HG02938 (cell line): ENCODE data around the gene SERPINA5.

Experiments
- ATAC-seq: cut with Tn5 transposase; IDR thresholded peaks from one replicate; pipeline ENCODE4 v1.9.1; 2021; ENCODE audit warnings: mild to moderate bottlenecking, moderate library complexity; ENCODE audit not compliant: unreplicated experiment

SERPINA5 gene

GRCh38 chr14:94581127-94581999, at the start of gene SERPINA5:
Gene SERPINA5 (plus strand): TSS chr14:94581426. CDS start chr14:94587363, 5,937 bp downstream.
- ATAC-seq, result no peak

- ATAC-seq, result no peak
These were observed 48.8 kb upstream of the SERPINA5 start for GRCh38 chr14:94532447-94532846.

GRCh38 chr14:94535506-94535905, 45.7 kb upstream of the SERPINA5 start:
- ATAC-seq, result no peak

- ATAC-seq, result no peak
These were observed 44.4 kb upstream of the SERPINA5 start for GRCh38 chr14:94536836-94537235.

- no peak for ATAC-seq
These were observed 43.0 kb upstream of the SERPINA5 start for GRCh38 chr14:94538070-94538740.

- no peak for ATAC-seq
These were observed 42.0 kb upstream of the SERPINA5 start for GRCh38 chr14:94539181-94539580.

- ATAC-seq, result no peak
These were observed 41.0 kb upstream of the SERPINA5 start for GRCh38 chr14:94540031-94540794.

- ATAC-seq, result no peak
These were observed 39.8 kb upstream of the SERPINA5 start for GRCh38 chr14:94541234-94541975.

GRCh38 chr14:94542111-94542810, 39.0 kb upstream of the SERPINA5 start:
- no peak for ATAC-seq

- no peak for ATAC-seq
These were observed 38.3 kb upstream of the SERPINA5 start for GRCh38 chr14:94542811-94543440.

GRCh38 chr14:94543449-94544124, 37.6 kb upstream of the SERPINA5 start:
- ATAC-seq, result no peak

GRCh38 chr14:94544726-94545125, 36.5 kb upstream of the SERPINA5 start:
- no peak for ATAC-seq

GRCh38 chr14:94545131-94545841, 35.9 kb upstream of the SERPINA5 start:
- ATAC-seq, result no peak

- no peak for ATAC-seq
These were observed 34.0 kb upstream of the SERPINA5 start for GRCh38 chr14:94547151-94547680.

GRCh38 chr14:94547726-94548125, 33.5 kb upstream of the SERPINA5 start:
- no peak for ATAC-seq

GRCh38 chr14:94548131-94548998, 32.9 kb upstream of the SERPINA5 start:
- ATAC-seq, result no peak
